Activated CD4-positive, CD25-positive, alpha-beta regulatory T cell treated with anti-CD3 and anti-CD28 coated beads, Interleukin-2, amount 50 U/mL, for 16 hours (primary cell): Measurements from ENCODE around the gene SPTBN5.
A peak's percentile ranks its signal among the peaks of the same experiment; 100 is the strongest.

ENCODE experiments used
- DNase-seq: peaks from one replicate; pipeline ENCODE4 v3.0.0-alpha.2; 2020; ENCODE audit warnings: low read depth, low spot score

SPTBN5 gene

GRCh38 chr15:41884458-41884857 lies 9.4 kb downstream of the SPTBN5 start:
- DNase-seq, result no peak

GRCh38 chr15:41883484-41883825 lies 10.4 kb downstream of the SPTBN5 start:
- no peak for DNase-seq

- DNase-seq, result no peak
Observed at GRCh38 chr15:41882689-41883483, 11.0 kb downstream of the SPTBN5 start.

GRCh38 chr15:41881920-41882688 lies 11.7 kb downstream of the SPTBN5 start:
- DNase-seq, result no peak

- no peak for DNase-seq
Observed at GRCh38 chr15:41881550-41881919, 12.3 kb downstream of the SPTBN5 start.

- no peak for DNase-seq
Observed at GRCh38 chr15:41881086-41881485, 12.8 kb downstream of the SPTBN5 start.

GRCh38 chr15:41880156-41880877 lies 13.5 kb downstream of the SPTBN5 start:
- no peak for DNase-seq

GRCh38 chr15:41879321-41879845 lies 14.5 kb downstream of the SPTBN5 start:
- no peak for DNase-seq

- DNase-seq, result no peak
Observed at GRCh38 chr15:41878355-41878699, 15.5 kb downstream of the SPTBN5 start.

- no peak for DNase-seq
Observed at GRCh38 chr15:41877631-41878354, 16.1 kb downstream of the SPTBN5 start.

GRCh38 chr15:41876689-41877088 lies 17.2 kb downstream of the SPTBN5 start:
- DNase-seq, result no peak

GRCh38 chr15:41876007-41876406 lies 17.8 kb downstream of the SPTBN5 start:
- no peak for DNase-seq

GRCh38 chr15:41874736-41875135 lies 19.1 kb downstream of the SPTBN5 start:
- DNase-seq, result no peak

GRCh38 chr15:41873711-41874110 lies 20.1 kb downstream of the SPTBN5 start:
- no peak for DNase-seq

- no peak for DNase-seq
Observed at GRCh38 chr15:41872166-41872747, 21.6 kb downstream of the SPTBN5 start.

GRCh38 chr15:41871175-41871905 lies 22.5 kb downstream of the SPTBN5 start:
- DNase-seq, result no peak

GRCh38 chr15:41870689-41871081 lies 23.2 kb downstream of the SPTBN5 start:
- peak; percentile 19 for DNase-seq

GRCh38 chr15:41869770-41870688 lies 23.8 kb downstream of the SPTBN5 start:
- no peak for DNase-seq

GRCh38 chr15:41868321-41868720 lies 25.5 kb downstream of the SPTBN5 start:
- no peak for DNase-seq
